GM21529 (cell line): Measurements from ENCODE around the gene PTPRD.
"Not testable (repeated sequence)": the region's sequence is repeated elsewhere in the genome, so short reads cannot be mapped to it uniquely, and the experiment has no call there.

Source experiments
- ATAC-seq: cut with Tn5 transposase; IDR thresholded peaks from one replicate; pipeline ENCODE4 v1.9.1; 2021; ENCODE audit not compliant: unreplicated experiment

PTPRD gene

GRCh38 chr9:9389904-9390303 is 1222.9 kb downstream of the PTPRD start:
- ATAC-seq = no peak

- no peak for ATAC-seq
These were observed 1225.2 kb downstream of the PTPRD start for GRCh38 chr9:9387511-9388115.

- ATAC-seq = no peak
These were observed 1250.5 kb downstream of the PTPRD start for GRCh38 chr9:9362332-9362731.

GRCh38 chr9:9352877-9353481 is 1259.8 kb downstream of the PTPRD start:
- ATAC-seq = no peak

- ATAC-seq = no peak
These were observed 1271.6 kb downstream of the PTPRD start for GRCh38 chr9:9341203-9341602.

- no peak for ATAC-seq
These were observed 1275.7 kb downstream of the PTPRD start for GRCh38 chr9:9337129-9337528.

- no peak for ATAC-seq
These were observed 1286.1 kb downstream of the PTPRD start for GRCh38 chr9:9326749-9327148.

GRCh38 chr9:9319007-9319406 is 1293.8 kb downstream of the PTPRD start:
- no peak for ATAC-seq

- not testable (repeated sequence) for ATAC-seq
These were observed 1302.1 kb downstream of the PTPRD start for GRCh38 chr9:9310743-9311142.

- ATAC-seq = no peak
These were observed 1307.2 kb downstream of the PTPRD start for GRCh38 chr9:9305600-9305999.

GRCh38 chr9:9299134-9299533 is 1313.7 kb downstream of the PTPRD start:
- ATAC-seq = no peak

- no peak for ATAC-seq
These were observed 1326.8 kb downstream of the PTPRD start for GRCh38 chr9:9286001-9286400.

GRCh38 chr9:9284201-9284600 is 1328.6 kb downstream of the PTPRD start:
- no peak for ATAC-seq

- ATAC-seq = no peak
These were observed 1329.4 kb downstream of the PTPRD start for GRCh38 chr9:9283159-9283986.

GRCh38 chr9:9275601-9276000 is 1337.2 kb downstream of the PTPRD start:
- no peak for ATAC-seq

GRCh38 chr9:9257999-9258498 is 1354.8 kb downstream of the PTPRD start:
- no peak for ATAC-seq

GRCh38 chr9:9246726-9247125 is 1366.1 kb downstream of the PTPRD start:
- ATAC-seq = no peak

- no peak for ATAC-seq
These were observed 1380.9 kb downstream of the PTPRD start for GRCh38 chr9:9231946-9232345.

GRCh38 chr9:9229269-9229668 is 1383.5 kb downstream of the PTPRD start:
- ATAC-seq = no peak

- ATAC-seq = no peak
These were observed 1389.6 kb downstream of the PTPRD start for GRCh38 chr9:9223175-9223574.

GRCh38 chr9:9222730-9223129 is 1390.1 kb downstream of the PTPRD start:
- no peak for ATAC-seq

GRCh38 chr9:9216934-9217333 is 1395.9 kb downstream of the PTPRD start:
- ATAC-seq = no peak
